HG02981 (cell line): ENCODE measurements around the gene LGALS7.

Experiments used
- ATAC-seq: cut with Tn5 transposase; IDR thresholded peaks from one replicate; pipeline ENCODE4 v1.9.1; 2021; ENCODE audit warnings: mild to moderate bottlenecking, moderate library complexity; ENCODE audit not compliant: unreplicated experiment

LGALS7 gene

DNA sequence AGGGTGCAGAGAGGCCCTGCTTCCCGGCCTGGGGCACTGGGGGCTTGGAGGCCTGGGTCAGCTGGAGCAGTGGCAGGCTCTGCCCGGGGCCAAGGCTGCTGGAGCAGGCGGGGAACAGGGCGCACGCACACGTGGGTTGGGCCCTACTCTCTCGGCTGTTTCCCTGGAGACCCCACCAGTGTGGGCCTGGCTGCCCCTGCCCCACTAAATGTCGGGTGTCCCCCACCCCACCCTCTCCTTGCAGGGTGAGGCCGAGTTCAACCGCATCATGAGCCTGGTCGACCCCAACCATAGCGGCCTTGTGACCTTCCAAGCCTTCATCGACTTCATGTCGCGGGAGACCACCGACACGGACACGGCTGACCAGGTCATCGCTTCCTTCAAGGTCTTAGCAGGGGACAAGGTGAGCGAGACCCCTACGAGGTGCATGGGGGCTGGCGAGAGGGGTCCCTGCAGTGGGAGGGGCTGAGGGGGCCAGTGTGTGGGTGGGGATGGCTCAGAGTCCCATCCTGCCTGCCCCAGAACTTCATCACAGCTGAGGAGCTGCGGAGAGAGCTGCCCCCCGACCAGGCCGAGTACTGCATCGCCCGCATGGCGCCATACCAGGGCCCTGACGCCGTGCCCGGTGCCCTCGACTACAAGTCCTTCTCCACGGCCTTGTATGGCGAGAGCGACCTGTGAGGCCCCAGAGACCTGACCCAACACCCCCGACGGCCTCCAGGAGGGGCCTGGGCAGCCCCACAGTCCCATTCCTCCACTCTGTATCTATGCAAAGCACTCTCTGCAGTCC lies 44.4 kb downstream of the LGALS7 start:
- ATAC-seq, result no peak

DNA sequence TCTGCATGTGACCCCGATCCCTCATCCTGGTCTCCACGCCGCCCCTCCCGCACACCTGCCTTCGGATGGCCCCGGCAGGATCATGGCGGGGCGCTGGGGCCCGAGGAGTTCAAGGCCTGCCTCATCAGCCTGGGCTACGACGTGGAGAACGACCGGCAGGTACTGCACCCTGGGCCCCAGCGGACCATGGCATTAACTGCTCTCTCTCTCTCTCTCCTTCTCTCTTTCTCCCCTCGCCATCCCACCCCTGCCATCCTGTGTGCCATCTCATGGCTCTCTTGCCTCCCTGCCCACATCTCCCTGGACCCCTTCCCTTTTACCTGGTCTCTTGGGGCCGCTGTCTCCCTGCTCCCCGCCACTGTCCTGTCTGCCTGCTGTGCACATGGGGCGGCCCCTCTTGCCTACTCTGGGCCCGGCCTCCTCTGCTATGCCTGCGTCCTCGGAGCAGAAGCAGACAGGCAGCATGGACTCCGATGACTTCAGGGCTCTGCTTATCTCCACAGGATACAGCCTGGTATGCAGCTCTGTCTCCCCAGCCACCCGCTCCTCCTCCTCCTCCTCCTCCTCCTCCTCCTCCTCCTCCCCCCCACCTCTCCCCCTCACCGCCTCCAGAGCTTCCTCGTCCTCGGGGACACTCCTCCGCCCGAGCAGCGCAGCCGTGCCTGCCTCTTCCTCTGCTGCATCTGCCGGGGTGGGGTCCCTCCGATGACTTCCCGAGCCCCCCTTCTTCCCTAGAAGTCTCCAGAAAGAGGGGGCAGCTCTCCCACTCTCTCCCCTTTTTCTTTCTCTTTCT lies 45.3 kb downstream of the LGALS7 start:
- no peak for ATAC-seq

DNA sequence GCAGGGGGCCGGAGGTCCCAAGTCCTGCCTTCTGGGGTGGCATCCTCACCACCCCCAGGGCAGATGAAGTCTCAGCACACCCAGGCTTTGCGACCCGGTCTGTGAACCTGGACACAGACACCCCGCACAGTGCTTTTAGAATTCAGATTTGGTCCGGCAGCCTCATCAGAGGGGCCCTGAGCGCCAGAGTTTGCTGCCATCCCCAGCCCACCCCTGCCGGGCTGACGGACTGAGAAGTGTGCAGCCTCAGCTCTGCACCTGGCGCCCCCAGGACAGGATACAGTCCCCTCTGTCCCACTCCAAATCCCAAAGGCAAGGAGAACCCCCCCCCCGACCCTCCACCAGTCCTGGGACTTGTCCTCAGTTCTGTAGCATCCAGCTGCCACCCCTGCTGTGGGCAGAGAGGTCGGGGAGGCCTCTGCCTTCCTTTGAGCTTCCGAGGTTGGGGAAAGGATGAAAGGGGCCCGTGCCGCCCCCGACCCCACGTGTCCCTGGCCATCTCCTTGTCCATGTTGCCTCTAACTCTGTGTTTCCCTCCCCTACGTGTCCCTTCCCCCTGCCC lies 45.9 kb downstream of the LGALS7 start:
- no peak for ATAC-seq

DNA sequence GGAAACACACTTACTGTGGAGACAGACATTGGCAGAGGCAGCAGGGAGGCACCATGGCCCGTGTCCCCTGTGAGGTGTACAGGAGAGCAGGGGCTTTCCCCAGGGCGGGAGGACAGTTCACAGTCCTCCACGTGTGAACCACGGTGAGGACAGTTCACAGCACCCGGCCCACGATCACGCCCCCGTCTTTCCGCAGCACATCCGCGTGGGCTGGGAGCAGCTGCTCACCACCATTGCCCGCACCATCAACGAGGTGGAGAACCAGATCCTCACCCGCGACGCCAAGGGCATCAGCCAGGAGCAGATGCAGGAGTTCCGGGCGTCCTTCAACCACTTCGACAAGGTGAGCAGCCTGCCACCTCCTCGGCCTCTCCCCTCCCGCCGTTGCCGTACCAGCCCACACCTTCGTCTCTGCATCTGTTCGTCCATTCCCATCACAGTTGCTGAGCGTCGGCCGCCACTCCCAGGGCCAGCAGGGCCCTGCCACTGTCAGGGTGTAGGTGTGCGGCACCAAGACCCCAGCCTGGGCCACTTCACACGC lies 46.5 kb downstream of the LGALS7 start:
- ATAC-seq, result no peak

DNA sequence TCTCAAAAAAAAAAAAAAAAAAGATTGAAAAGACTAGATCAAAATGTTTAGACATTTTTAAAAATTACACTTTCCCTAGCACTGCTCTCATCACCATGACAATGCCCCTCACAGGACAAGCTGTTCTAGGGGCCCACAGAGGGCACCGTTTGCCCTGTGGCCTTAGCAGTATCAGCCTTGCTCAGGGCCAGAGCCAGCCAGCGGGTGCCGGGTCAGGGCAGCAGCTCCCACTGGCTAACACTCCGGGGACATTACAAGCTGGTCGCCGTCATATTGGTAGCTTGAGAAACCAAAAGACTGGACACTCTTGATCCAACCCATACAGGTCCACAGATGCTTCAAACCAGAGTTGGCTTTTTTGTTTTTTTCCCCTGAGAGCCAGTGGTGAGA lies 47.0 kb downstream of the LGALS7 start:
- no peak for ATAC-seq

DNA sequence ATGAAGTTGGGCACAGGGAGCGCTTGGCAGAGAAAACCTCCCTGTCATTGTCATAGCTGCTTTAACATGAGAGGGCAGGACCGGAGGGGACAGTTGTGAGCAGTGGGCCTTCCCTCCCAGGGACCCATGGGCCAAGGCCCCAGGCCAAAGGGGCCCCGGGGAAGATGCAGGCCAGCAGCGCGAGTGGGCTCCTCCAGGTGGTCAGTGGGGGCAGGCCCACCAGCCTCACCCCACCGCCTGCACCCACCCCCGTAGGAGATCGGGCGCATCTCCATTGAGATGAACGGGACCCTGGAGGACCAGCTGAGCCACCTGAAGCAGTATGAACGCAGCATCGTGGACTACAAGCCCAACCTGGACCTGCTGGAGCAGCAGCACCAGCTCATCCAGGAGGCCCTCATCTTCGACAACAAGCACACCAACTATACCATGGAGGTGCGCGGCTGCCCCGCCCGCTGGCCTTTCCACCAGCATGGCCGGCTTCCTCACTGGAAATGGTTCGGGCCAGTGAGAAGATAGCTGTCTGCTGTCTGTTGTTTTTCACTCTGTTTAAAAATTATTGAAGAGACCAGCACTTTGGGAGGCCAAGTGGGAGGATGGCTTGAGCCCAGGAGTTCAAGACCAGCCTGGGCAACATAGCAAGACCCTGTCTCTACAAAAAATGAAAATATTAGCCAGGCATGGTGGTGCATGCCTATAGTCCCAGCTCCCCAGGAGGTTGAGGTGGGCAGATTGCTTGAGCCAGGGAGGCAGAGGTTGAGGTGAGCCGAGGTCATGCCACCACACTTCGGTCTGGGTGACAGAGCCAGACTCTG lies 47.6 kb downstream of the LGALS7 start:
- ATAC-seq, result no peak

DNA sequence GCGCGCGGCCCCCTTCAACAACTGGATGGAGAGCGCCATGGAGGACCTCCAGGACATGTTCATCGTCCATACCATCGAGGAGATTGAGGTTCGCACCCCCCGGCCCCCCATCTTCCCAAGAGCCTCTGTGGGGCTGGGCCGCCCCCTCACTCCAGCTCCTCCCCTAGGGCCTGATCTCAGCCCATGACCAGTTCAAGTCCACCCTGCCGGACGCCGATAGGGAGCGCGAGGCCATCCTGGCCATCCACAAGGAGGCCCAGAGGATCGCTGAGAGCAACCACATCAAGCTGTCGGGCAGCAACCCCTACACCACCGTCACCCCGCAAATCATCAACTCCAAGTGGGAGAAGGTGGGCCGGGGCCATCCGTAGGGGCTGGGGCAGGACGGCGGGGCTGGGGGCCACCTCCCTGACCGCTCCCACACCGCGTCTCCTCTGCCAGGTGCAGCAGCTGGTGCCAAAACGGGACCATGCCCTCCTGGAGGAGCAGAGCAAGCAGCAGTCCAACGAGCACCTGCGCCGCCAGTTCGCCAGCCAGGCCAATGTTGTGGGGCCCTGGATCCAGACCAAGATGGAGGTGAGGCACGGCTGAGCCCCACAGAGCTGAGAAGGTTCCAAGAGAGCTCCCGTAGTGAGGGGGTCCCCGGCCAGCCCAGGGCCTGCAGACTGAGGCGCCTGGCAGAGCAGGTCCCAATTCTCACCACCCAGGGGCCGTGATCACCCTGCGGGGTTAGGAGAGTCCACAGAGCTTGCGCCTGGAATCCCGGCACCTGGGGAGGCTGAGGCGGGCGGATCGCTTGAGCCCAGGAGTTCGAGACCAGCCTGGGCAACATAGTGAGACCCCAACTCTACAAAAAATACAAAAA lies 49.1 kb downstream of the LGALS7 start:
- ATAC-seq, result no peak

DNA sequence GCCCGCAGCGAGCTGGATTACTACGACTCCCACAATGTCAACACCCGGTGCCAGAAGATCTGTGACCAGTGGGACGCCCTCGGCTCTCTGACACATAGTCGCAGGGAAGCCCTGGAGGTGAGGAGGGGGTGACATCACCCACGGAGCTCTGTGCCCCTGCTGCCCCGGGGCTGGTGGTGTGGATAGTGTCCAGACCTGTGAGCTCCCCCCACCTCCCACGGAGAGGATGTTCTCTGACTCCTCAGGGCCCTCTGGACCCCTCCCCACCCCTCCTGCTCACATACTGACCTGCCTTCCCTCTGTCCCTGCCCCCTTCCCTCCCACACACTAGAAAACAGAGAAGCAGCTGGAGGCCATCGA lies 49.7 kb downstream of the LGALS7 start:
- no peak for ATAC-seq

DNA sequence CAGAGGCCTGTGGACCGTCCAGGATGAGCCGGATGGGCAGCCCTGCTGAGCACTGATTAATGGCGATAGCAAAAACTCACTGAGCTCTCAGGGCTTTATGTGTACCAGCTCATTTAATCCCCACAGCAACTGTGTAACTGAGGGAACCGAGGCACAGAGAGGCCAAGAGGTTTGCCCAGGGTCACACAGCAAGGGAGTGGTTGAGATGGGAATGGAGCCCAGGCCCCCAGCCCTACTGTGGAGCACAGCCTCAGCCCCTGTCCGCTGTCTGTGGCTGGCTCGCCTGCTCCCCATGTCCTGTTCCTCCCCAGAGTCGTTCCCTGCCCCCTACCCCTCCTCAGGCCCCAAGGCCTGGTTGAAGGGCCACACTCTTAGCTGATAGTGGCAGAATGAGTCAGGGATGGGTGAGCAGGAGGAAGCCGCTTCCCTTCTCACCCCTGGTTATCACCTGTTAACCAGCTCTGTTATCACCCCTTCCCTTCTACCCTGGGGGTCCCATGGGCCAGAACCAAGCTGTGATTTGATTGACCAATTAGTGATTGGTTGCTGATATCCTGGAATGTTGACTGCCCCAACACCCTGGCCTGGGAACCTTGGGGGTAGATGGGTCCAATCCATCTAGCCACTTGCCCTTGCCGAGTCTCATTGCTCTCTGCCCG lies 50.2 kb downstream of the LGALS7 start:
- ATAC-seq, result no peak

DNA sequence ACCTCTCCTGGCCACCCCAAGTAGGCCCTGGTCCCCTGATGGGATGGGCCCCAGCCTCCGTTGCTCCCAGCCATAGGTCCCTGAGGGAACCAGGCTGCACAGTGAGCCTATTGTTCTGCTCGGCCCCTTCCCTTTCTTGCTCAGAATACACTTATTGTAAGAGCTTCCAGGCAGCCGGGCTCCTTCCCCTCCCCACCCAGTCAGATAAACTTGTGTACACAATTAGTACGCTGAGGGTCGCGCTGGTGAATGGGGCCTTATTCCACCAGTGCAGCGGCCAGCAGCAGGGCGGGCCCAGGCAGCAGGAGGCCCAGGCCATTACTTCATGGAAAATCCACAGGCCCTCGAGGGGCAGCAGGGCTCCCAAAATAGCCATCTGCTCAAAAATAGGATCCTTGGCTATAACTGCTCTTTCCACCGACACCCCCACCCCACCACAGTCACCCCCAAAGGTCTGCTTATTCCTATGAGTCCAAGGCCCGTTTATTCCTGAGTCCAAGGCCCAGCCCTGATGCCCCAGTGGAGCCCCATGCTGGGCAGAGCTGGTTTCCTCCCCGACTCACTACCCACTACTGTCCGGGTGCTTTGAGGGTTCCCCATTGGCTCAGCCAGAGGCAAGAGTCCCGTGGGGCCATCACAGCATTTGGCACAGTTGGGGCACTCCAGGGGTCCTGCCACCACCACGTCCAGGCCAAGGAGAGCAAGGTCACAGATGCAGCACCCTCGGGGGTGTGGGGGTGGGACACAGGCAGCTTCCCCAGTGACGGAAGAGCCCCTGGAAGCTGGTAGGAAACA lies 51.1 kb downstream of the LGALS7 start:
- ATAC-seq, result no peak

DNA sequence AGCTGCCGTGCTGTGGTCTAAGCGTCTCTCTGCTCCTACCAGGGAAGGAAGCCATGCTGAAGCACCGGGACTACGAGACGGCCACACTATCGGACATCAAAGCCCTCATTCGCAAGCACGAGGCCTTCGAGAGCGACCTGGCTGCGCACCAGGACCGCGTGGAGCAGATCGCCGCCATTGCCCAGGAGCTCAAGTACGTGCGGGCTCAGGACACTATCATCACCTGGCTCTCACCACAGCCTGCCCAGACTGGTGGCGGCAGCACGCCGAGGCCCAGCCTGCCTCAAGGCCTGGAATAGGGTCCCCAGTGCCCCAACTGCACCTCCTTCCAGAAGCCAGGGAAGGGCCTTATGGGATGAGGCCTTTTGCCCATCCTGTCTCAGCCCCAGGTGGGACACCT lies 51.8 kb downstream of the LGALS7 start:
- ATAC-seq, result no peak
